SW480 (cell line): Measurements from ENCODE around the gene KHNYN.

Experiments
- DNase-seq: peaks from one replicate; pipeline ENCODE4 v3.0.0-alpha.2; 2016; ENCODE audit warnings: low spot score

KHNYN gene

GRCh38 chr14:24422694-24423601 lies 6.8 kb upstream of the KHNYN start:
- no peak for DNase-seq

DNA sequence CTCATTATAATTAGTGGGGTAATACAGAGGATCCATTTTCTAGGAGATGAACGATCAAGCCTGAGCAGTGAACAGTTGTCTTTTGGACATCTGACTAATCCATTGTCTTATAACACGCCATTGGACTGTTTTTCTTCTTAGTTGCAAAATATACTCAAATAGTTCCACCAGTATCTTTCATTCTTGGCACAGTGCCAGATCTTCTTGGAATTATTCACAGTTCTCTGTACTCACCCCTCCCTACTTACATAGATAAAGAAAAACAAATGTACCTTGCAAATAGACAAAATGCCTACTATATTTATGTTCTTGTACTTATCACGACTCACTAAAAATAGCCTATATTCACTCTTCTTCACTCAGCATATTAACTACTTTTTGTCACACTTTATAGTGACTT lies 4.0 kb upstream of the KHNYN start:
- no peak for DNase-seq

- no peak for DNase-seq
Observed at GRCh38 chr14:24426150-24426911, 3.4 kb upstream of the KHNYN start.

- DNase-seq: no peak
Observed at GRCh38 chr14:24426912-24427536, 2.7 kb upstream of the KHNYN start.

DNA sequence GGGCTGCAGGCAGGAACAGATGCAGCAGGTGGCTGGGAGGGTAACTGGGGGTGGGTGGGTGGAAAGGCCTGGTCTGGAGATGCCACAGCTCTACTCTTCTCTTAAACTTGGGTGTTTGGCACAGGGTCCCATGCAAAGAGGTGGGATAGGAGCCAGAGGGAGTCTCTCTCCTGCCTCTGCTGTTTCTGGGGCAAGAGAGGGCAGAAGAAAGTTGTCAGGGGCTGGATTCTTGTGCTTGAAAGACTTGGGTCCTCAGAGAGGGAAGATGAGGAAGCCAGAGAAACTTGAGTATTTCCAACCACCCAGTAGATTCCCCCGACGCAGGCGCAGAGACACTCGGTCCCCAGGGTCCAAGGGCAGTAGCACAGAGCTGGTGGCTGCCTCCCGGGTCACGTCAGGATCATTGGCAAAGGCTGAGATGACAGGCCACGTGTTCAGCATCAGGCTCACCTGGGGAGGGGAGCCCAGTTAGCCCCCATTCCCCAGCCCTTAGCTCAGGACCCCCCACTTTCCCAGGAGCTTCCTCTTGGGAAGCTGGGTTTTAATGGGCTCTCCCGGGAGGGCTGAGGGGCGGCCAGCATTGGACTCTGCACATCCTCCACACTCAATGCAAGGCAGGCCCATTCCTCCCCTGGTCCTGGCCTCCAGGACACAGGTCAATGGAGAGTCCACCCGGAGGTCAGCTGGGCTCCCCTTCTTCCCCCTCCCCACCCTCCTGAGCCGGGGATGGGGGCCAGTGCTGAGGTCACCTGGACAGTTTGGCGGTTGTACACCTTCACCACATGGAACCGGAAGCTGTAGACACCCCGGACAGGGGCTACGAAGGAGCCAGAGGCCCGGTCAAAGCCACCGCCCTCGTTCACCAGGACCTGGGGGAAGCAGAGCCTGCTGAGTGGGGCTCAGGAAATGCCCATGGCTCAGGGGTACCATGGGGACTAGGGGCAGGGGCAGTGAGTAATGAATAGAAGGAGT lies 1.9 kb upstream of the KHNYN start:
- DNase-seq: no peak

- no peak for DNase-seq
Observed at GRCh38 chr14:24428628-24429394, 943 bp upstream of the KHNYN start.

GRCh38 chr14:24430143-24430681 lies 458 bp downstream of the KHNYN start:
- DNase-seq: peak; percentile 36

- no peak for DNase-seq
Observed at GRCh38 chr14:24430682-24431568, 1.2 kb downstream of the KHNYN start.

DNA sequence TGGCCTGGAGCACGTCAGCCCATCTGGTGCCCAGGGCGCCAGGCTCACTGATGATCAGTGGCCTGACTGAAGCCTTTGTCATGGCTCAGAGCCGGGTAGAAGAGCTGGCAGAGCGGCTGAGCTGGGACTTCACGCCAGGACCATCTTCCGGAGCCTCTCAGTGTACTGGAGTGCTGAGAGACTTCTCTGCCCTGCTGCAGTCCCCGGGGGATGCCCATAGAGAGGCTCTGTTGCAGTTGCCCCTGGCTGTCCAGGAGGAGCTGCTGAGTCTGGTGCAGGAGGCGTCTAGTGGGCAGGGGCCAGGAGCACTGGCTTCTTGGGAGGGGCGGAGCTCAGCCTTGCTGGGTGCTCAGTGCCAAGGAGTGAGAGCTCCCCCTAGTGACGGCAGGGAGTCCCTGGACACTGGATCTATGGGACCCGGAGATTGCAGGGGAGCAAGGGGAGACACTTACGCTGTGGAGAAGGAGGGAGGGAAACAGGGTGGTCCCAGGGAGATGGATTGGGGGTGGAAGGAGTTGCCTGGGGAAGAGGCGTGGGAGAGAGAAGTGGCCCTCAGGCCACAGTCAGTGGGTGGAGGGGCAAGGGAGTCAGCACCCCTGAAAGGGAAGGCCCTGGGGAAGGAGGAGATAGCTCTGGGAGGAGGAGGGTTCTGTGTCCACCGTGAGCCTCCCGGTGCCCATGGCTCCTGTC lies 2.0 kb downstream of the KHNYN start:
- DNase-seq: peak; percentile 81

DNA sequence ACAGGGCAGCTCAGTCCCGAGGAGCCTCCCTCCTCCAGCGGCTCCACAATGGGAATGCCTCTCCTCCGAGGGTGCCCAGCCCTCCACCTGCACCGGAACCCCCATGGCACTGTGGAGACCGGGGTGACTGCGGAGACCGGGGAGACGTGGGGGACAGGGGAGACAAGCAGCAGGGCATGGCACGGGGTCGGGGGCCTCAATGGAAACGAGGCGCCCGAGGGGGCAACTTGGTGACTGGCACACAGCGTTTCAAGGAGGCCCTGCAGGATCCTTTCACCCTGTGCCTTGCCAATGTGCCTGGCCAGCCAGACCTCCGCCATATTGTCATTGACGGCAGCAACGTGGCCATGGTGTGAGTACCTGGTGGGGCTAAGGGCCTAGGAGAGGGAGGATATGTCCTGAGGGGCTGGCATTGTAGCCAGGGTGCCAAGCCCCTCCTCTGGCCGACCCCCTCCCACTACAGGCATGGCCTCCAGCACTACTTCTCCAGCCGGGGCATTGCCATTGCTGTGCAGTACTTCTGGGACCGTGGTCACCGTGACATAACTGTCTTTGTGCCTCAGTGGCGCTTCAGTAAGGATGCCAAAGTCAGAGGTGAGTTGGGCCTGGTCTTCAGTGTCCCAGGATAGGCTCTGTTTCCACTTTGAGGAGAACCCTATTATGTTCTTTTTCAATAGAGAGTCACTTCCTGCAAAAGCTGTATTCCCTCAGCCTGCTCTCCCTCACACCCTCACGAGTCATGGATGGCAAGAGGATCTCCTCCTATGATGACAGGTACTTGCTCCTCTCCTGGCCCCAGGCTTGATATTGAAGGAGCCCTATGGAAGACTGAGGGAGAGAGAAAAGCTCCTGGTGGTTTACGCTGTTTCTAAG lies 2.7 kb downstream of the KHNYN start:
- DNase-seq: no peak

DNA sequence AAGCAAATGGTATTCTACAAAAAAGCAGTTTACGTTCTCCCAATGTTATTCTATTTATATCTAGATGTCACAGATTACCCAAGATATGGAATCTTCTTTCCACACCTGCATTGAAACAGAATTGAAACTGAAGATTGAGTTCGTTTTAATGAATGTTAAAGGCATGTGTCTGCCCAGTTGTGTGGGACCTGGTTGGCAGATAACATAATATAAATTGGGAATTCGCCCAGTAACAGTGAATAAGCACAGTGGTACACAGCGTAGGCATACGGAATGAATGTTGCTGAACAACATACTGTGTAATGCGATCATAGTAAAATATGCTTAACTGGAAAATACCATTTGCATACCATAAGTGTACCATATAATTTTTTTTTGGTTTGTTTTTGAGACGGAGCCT lies 4.3 kb downstream of the KHNYN start:
- DNase-seq: no peak

GRCh38 chr14:24434676-24435075 lies 4.9 kb downstream of the KHNYN start:
- no peak for DNase-seq

DNA sequence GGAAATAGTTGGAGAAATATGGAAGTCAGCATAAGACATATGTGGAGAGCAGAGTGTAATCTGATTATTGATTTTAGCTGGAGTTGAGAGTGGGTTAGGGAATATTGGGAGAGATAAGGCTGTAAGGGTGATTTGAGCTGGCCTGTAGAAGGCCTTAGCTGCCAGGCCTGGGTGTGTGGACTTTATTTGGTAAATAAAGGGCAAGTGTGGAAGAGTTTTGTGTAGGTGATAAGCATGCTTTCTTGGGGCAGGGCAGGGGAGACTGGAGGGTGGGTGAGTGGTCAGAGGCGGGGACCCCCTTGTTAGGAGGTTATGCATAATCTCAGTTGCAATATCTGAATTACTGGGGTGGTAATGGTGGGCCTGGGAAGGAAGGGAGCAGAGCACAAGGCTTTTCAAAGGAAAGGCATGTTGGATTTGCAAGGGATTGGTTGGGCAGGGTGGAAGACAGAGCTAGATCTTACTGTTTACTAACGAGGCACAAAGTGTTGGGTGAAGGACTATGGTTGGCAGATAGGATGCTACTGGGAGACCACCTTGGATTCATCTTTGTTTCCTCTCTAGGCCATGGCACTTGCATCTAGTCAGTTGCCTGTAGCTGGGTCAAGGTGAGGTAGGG lies 5.5 kb downstream of the KHNYN start:
- DNase-seq: no peak

GRCh38 chr14:24435998-24436354 lies 6.2 kb downstream of the KHNYN start:
- DNase-seq: no peak

- DNase-seq: peak; percentile 79
Observed at GRCh38 chr14:24436355-24437019, 6.7 kb downstream of the KHNYN start.

DNA sequence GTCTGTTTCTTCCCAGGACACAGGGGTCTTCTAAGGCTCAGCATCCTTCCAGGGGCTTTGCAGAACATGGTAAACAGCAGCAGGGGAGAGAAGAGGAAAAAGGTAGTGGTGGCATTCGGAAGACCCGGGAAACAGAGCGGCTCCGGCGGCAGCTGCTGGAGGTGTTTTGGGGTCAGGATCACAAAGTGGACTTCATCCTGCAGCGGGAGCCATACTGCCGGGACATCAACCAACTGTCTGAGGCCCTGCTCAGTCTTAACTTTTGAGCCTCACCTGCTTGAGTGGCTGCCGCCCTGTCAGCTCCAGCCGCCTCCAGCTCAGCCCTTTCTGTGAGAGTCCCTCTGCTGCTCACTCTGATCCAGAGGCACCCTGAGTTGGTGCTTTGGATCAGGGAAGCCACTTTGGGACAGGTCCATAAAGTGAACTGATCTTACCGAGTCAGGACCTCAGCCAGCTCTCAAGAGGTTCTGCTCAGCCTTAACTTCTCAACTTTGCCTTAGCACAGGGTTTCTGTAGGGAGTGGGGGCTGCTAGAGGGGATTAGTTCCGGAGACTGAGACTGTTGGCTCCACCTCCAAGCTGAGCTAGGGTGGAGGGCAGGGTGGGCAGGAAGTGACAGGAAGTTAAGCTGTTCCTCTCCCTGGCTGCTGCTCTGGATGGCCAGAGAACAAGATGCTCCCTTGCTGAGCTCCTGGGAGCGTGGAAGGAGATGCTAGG lies 7.4 kb downstream of the KHNYN start:
- DNase-seq: no peak
